GM12878 (cell line): ENCODE results near the gene PFN3. TPM values are rescaled to one million over a fixed set of nuclear protein-coding genes. Genes with fewer than 3 reads are reported as not detected.
"Not testable (repeated sequence)": the region's sequence is repeated elsewhere in the genome, so short reads cannot be mapped to it uniquely, and the experiment has no call there.

Source experiments
- ATAC-seq: fragments of 200-7000 bp; cut with Tn5 transposase; 3 replicates; pipeline ENCODE4 v1.9.1; 2020; ENCODE audit warnings: mild to moderate bottlenecking, moderate library complexity
- BruUV-seq: library from RNA; stranded (reverse); fragments of 400-500 nt; replicated peaks from 2 replicates; lab custom pipeline; 2021; lab: Mats Ljungman, UMichigan
- CTCF ChIA-PET: fragments of 300-600 bp; sonication (Branson Sonifier 250); formaldehyde crosslinking; extraction: SDS; loops from one replicate; lab custom pipeline; 2021; ENCODE audit warnings: inconsistent platforms; lab: Yijun Ruan, JAX
- POLR2A ChIA-PET: fragments of 350-600 bp; formaldehyde crosslinking; extraction: SDS; loops from one replicate; lab custom pipeline; 2021; ENCODE audit warnings: inconsistent platforms; lab: Charles Lee
- RAD21 ChIA-PET: fragments of 300-600 bp; sonication (Branson Sonifier 250); formaldehyde crosslinking; loops from one replicate; lab custom pipeline; 2023; ENCODE audit warnings: antibody characterized with exemption; ENCODE audit not compliant: unreplicated experiment; lab: Charles Lee
- SMC1A ChIA-PET: fragments of 300-600 bp; sonication (Branson Sonifier 250); formaldehyde crosslinking; loops from one replicate; lab custom pipeline; 2023; ENCODE audit not compliant: unreplicated experiment, uncharacterized antibody; lab: Charles Lee
- DNase-seq: peaks from one replicate; pipeline ENCODE4 v3.0.0-alpha.2; 2011; ENCODE audit warnings: low read depth, low spot score
- FAIRE-seq: peaks from 3 replicates; lab custom pipeline; 2011; peaks lifted over from hg19 to GRCh38; lab: Jason Lieb, UNC
- H2AFZ ChIP-seq: 2 replicates; pipeline ENCODE4 v1.6.0; 2011; ENCODE audit warnings: low read depth, low read length, control low read depth; ENCODE audit not compliant: control insufficient read depth
- H3K27ac ChIP-seq: 2 replicates; pipeline ENCODE4 v1.5.1; 2011; ENCODE audit warnings: control low read depth; ENCODE audit not compliant: control insufficient read depth, insufficient read depth
- H3K27me3 ChIP-seq, 2 experiments: replicated peaks in 1 of 2; 2 replicates each; pipeline versions ENCODE4 v1.6.0 to v1.6.1; 2011; ENCODE audit warnings: low read length in 1 of 2; ENCODE audit not compliant: control insufficient read depth in 2 of 2, insufficient read depth in 2 of 2
- H3K36me3 ChIP-seq, 2 experiments: 2 replicates each; pipeline ENCODE4 v1.5.1; 2011; ENCODE audit warnings: low read length in 1 of 2; ENCODE audit not compliant: control insufficient read depth in 2 of 2, insufficient read depth in 2 of 2
- H3K4me1 ChIP-seq: 2 replicates; pipeline ENCODE4 v1.6.1; 2011; ENCODE audit warnings: mild to moderate bottlenecking, low read length, moderate library complexity, mixed read lengths; ENCODE audit not compliant: control insufficient read depth, insufficient read depth
- H3K4me2 ChIP-seq: 2 replicates; pipeline ENCODE4 v1.6.0; 2011; ENCODE audit warnings: control low read depth; ENCODE audit not compliant: control insufficient read depth, insufficient read depth
- H3K4me3 ChIP-seq: fragments of 200-600 bp; sonication (generic); 2 replicates; pipeline ENCODE4 v1.5.1; 2016
- H3K79me2 ChIP-seq: 2 replicates; pipeline ENCODE4 v1.6.0; 2011; ENCODE audit warnings: low read length; ENCODE audit not compliant: control insufficient read depth, insufficient read depth
- H3K9ac ChIP-seq: 2 replicates; pipeline ENCODE4 v1.8.0; 2011; ENCODE audit warnings: low read length, control low read depth, mixed read lengths; ENCODE audit not compliant: control insufficient read depth, insufficient read depth
- H3K9me3 ChIP-seq: replicated peaks from 3 replicates; pipeline ENCODE4 v1.5.1; 2011; ENCODE audit warnings: mild to moderate bottlenecking, low read length; ENCODE audit not compliant: control insufficient read depth, insufficient read depth
- H4K20me1 ChIP-seq: 2 replicates; pipeline ENCODE4 v1.6.0; 2011; ENCODE audit not compliant: control insufficient read depth, insufficient read depth
- ATF7 ChIP-seq: fragments of 450-650 bp; IDR thresholded peaks from 2 replicates; pipeline ENCODE4 v1.6.1; 2016; ENCODE audit warnings: low read depth, mild to moderate bottlenecking
- EGR1 ChIP-seq, 2 experiments: IDR thresholded peaks; 1 replicate in 1 of 2; 2 replicates in 1 of 2; pipeline ENCODE4 v1.6.1; 2011 to 2012; ENCODE audit warnings: low read depth in 2 of 2, low read length in 2 of 2, borderline replicate concordance in 1 of 2, mild to moderate bottlenecking in 1 of 2, moderate library complexity in 1 of 2
- GATAD2B ChIP-seq: fragments of 450-650 bp; conservative IDR thresholded peaks from 2 replicates; pipeline ENCODE4 v1.6.1; 2017; ENCODE audit warnings: low read depth, mild to moderate bottlenecking, moderate library complexity
- MAX ChIP-seq: IDR thresholded peaks from 2 replicates; pipeline ENCODE4 v1.6.1; 2012; ENCODE audit warnings: low read depth, low read length, improper control_type of control experiment
- SIX5 ChIP-seq: IDR thresholded peaks from 2 replicates; pipeline ENCODE4 v1.6.1; 2011; ENCODE audit warnings: mild to moderate bottlenecking, low read depth, low read length, moderate library complexity; ENCODE audit not compliant: severe bottlenecking
- SP1 ChIP-seq: IDR thresholded peaks from one replicate; pipeline ENCODE4 v1.6.1; 2011; ENCODE audit warnings: low read depth, low read length
- TCF7 ChIP-seq: IDR thresholded peaks from 2 replicates; pipeline ENCODE4 v1.6.1; 2014; ENCODE audit warnings: antibody characterized with exemption, borderline replicate concordance
- whole genome bisulfite sequencing: methylation state at CpG from one replicate; pipeline ENCODE4 v1.1.6; 2016; ENCODE audit warnings: low lambda C conversion rate; ENCODE audit not compliant: insufficient replicate concordance, insufficient coverage; ENCODE audit errors: missing lambda C conversion rate; 5-methylcytosine and 5-hydroxymethylcytosine counted together
- in situ Hi-C: fragments of 300-500 bp; cut with MboI; formaldehyde crosslinking; loops from 9 replicates; pipeline ENCODE4 v1.14.3; 2018; ENCODE audit warnings: mixed read lengths
- intact Hi-C: fragments of 100-400 bp; cut with micrococcal nuclease; formaldehyde crosslinking; loops from one replicate; pipeline ENCODE4 v1.14.2; 2022; ENCODE audit not compliant: unreplicated experiment
- polyA plus RNA-seq, 11 experiments: library from polyadenylated mRNA; depleted of rRNA in 4 of 11; unstranded in 6 of 11; stranded (reverse) in 5 of 11; fragments of >200 nt; fragmentation: Nextera tagmentation in 4 of 11; fragmentation: Illumina TruSeq in 1 of 11; extraction: Ambion mirVana in 4 of 11; extraction: Trizol in 1 of 11; gene quantifications; 1 replicate in 1 of 11; 2 replicates in 10 of 11; pipeline versions ENCODE4 v1.2.1 to v1.2.3, GENCODE V29; 2011 to 2016; ENCODE audit warnings: inconsistent platforms in 2 of 11, missing spikeins in 2 of 11, low read depth in 1 of 11
- total RNA-seq, 4 experiments: library from RNA; depleted of rRNA in 3 of 4; stranded (reverse); fragments of >200 nt in 3 of 4; fragmentation: Illumina TruSeq in 1 of 4; extraction: Trizol in 1 of 4; gene quantifications; 2 replicates each; pipeline versions ENCODE4 v1.2.1 to v1.2.3, GENCODE V29; 2013 to 2021
- TF ChIP-seq, protein P1 (sequence below): fragments of 450-650 bp; IDR thresholded peaks from 2 replicates; pipeline ENCODE4 v1.6.1; 2017; ENCODE audit warnings: low read depth, mild to moderate bottlenecking, moderate library complexity
- TF ChIP-seq, protein P2 (sequence below): IDR thresholded peaks from 2 replicates; pipeline ENCODE4 v1.6.1; 2011; ENCODE audit warnings: low read depth, mild to moderate bottlenecking, low read length, moderate library complexity, borderline replicate concordance; ENCODE audit errors: extremely low read depth

PFN3 gene
- total and polyA plus RNA-seq, 10 of the 15 experiments (the other 5 are each of a cell fraction or from before 2014, with no cell fraction given): not detected

DNA sequence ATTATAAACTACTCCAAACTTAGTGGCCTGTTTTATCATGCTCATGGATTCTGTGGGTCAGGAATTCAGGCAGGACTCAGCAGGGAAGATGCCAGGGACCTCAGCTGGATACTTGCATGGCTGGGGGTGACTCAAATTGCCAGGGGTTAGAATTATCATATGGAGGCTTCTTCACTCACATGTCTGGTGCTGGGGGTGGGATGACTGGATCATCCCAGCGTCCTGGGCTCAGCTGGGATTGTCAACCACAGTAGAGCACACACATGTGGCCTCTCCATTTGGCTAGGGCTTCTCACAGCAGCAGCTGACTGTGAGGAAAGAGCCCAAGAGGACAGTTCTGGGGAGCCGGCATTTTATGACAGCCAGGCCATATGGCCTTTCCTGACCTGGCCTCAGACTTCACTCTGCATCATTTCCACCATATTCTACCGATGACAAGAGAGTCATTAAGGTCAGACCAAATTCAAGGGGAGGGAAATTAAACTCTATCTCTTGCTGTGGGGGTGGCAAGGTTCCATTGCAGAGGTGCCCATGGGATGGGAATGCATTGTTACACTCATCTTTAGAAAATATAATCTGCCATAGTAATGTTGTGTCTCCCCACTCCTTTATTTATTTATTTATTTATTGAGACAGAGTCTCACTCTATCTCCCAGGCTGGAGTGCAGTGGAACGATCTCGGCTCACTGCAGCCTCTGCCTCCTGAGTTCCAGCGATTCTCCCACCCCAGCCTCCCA, 20.8 kb upstream of the PFN3 start:
- Histone ChIP-seq H3K4me1 (peaks cover 7% of the 10 kb centered on the region), H3K9ac (no peak overlapping the region), H3K9me3 (no peaks in the 10 kb centered on the region), H4K20me1 (no peaks in the 10 kb centered on the region), H2AFZ (no peak overlapping the region), H3K4me3 (no peak overlapping the region), H3K79me2 (no peaks in the 10 kb centered on the region), H3K27me3 (no peaks in the 10 kb centered on the region), H3K4me2 (no peak overlapping the region), H3K36me3 (no peaks in the 10 kb centered on the region), H3K27ac (no peak overlapping the region)
- ChIA-PET RAD21 (no interaction called here), SMC1A (interaction anchor here (1.0 to 1.5 kb wide), 3 partner anchors 10 to 27 kb away, joined by 3 to 6 read pairs (median 4); no protein-coding TSS in a partner anchor), POLR2A (no interaction called here), CTCF (interaction anchor here (1.7 to 13.2 kb wide), 2 partner anchors 9 to 17 kb away, joined by 4 to 188 read pairs; partner anchors contain the start of gene PFN3)
- in situ Hi-C loops (no loop called here), intact Hi-C loops (no loop called here)
- no TSS peak for BruUV-seq
- TF ChIP-seq ATF7 (no peak), EGR1 (IDR thresholded peaks at IDR 0.05; ENCODE audit: borderline replicate concordance in 1 of 2, low read depth in 2 of 2, low read length in 2 of 2) (no peak), MAX (no peak), SP1 (no peak), GATAD2B (no peak), SIX5 (no peak), TCF7 (no peak)
- TF ChIP-seq, protein P1, sequence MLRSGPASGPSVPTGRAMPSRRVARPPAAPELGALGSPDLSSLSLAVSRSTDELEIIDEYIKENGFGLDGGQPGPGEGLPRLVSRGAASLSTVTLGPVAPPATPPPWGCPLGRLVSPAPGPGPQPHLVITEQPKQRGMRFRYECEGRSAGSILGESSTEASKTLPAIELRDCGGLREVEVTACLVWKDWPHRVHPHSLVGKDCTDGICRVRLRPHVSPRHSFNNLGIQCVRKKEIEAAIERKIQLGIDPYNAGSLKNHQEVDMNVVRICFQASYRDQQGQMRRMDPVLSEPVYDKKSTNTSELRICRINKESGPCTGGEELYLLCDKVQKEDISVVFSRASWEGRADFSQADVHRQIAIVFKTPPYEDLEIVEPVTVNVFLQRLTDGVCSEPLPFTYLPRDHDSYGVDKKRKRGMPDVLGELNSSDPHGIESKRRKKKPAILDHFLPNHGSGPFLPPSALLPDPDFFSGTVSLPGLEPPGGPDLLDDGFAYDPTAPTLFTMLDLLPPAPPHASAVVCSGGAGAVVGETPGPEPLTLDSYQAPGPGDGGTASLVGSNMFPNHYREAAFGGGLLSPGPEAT: no peak
- TF ChIP-seq, protein P2, sequence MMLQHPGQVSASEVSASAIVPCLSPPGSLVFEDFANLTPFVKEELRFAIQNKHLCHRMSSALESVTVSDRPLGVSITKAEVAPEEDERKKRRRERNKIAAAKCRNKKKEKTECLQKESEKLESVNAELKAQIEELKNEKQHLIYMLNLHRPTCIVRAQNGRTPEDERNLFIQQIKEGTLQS: no peak
- DNase-seq: no peak
- 67% methylated on average over 6 of the region's 6 CpGs for WGBS
- FAIRE-seq: no peak
- no peak for ATAC-seq

DNA sequence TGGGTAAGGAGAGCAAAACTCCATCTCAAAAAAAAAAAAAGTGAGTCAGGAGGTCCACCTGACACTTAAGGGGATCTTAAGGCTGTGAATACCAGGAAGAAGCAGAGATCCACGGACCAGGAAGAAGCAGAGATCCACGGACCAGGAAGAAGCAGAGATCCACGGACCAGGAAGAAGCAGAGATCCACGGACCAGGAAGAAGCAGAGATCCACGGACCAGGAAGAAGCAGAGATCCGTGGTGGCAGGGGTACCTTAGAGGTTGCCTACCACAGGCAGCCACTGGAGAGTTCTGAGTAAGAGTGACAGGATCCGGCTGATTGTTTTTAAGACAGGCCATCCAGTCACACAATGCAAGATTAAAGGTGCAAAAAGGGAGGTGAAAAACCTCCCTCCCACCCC, 20.0 kb upstream of the PFN3 start:
- H3K9me3 ChIP-seq, BruUV-seq, H3K4me2 ChIP-seq, FAIRE-seq, DNase-seq, in situ Hi-C loops, H3K27me3 ChIP-seq, H4K20me1 ChIP-seq, POLR2A ChIA-PET, RAD21 ChIA-PET, H2AFZ ChIP-seq, CTCF ChIA-PET, H3K79me2 ChIP-seq, H3K4me3 ChIP-seq, H3K9ac ChIP-seq, H3K27ac ChIP-seq, H3K36me3 ChIP-seq, intact Hi-C loops, ATAC-seq, H3K4me1 ChIP-seq: not testable (repeated sequence)
- SMC1A ChIA-PET: interaction anchor here (1.5 kb wide), 1 partner anchor 16 kb away, joined by 6 read pairs; no protein-coding TSS in a partner anchor
- WGBS: 40% methylated on average over 7 of the region's 7 CpGs
